ENCODE results near the gene TXNRD3. TPM values are rescaled to one million over a fixed set of nuclear protein-coding genes. Genes with fewer than 3 reads are reported as not detected.

TXNRD3 gene
- total RNA-seq, 6 experiments from 2014 or later: 6.8 to 8.4 (median 7.4) TPM

DNA sequence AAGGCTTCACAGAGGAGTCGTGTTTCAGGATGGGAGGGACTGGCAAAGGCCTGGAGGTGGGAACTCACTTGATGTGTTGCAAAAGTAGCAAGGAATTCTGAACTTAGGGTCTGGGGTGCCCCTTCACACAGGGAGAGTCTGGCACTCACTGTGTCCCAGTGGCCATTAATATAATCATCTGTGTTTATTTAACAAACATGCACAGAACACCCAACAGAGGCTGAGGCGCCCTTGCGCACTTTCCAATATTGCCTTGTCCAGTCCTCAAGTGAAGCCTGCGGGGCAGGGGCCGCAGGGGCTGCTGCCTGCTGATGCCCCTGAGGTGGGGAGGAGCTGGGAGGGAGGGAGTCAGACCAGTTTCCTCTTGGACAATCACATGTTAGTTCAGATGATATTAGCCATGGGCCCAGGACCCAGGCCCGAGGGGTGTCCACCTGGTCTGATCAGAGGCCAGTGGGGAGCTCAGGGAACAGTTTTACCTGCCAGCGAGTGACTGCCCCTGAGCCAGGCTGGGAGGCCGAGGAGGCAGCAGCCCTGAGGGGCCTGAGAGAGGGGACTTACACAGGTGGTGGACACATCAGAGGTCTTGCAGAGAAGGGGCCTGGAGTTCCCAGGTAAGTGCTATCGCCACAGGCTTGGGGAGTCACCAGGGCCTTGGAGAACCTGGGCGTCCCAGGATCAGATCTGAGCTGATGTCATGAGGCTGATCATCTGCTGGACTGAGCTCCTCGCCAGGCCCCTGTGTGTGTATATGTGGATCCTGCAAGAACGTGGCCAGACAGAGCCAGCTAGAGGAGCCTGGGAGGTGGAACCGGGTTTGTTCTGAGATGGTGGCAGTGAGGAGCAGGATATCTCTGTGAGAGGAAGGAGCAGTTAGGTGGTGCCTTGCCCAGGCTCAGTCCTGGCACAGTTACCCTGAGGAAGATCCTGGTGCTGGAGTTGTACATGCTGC lies 13.8 kb upstream of the TXNRD3 start:
- no peak for DNase-seq
- H3K27me3 Mint-ChIP-seq (ENCODE audit: insufficient read depth): peaks cover 22% of the 10 kb centered on the region
- no peak overlapping the region for H3K4me3 Mint-ChIP-seq
- H3K36me3 Mint-ChIP-seq (ENCODE audit: low read depth): no peaks in the 10 kb centered on the region; the same call in 1 of the 2 replicates
- no peaks in the 10 kb centered on the region for H3K4me1 Mint-ChIP-seq (ENCODE audit: low read depth)
- TF ChIP-seq, protein P1, sequence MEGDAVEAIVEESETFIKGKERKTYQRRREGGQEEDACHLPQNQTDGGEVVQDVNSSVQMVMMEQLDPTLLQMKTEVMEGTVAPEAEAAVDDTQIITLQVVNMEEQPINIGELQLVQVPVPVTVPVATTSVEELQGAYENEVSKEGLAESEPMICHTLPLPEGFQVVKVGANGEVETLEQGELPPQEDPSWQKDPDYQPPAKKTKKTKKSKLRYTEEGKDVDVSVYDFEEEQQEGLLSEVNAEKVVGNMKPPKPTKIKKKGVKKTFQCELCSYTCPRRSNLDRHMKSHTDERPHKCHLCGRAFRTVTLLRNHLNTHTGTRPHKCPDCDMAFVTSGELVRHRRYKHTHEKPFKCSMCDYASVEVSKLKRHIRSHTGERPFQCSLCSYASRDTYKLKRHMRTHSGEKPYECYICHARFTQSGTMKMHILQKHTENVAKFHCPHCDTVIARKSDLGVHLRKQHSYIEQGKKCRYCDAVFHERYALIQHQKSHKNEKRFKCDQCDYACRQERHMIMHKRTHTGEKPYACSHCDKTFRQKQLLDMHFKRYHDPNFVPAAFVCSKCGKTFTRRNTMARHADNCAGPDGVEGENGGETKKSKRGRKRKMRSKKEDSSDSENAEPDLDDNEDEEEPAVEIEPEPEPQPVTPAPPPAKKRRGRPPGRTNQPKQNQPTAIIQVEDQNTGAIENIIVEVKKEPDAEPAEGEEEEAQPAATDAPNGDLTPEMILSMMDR (IDR thresholded peaks at IDR 0.05): no peak
- peaks cover under 1% of the 10 kb centered on the region; the same call in 1 of the 2 replicates for H3K9me3 Mint-ChIP-seq
- H3K27ac Mint-ChIP-seq: no peak overlapping the region

DNA sequence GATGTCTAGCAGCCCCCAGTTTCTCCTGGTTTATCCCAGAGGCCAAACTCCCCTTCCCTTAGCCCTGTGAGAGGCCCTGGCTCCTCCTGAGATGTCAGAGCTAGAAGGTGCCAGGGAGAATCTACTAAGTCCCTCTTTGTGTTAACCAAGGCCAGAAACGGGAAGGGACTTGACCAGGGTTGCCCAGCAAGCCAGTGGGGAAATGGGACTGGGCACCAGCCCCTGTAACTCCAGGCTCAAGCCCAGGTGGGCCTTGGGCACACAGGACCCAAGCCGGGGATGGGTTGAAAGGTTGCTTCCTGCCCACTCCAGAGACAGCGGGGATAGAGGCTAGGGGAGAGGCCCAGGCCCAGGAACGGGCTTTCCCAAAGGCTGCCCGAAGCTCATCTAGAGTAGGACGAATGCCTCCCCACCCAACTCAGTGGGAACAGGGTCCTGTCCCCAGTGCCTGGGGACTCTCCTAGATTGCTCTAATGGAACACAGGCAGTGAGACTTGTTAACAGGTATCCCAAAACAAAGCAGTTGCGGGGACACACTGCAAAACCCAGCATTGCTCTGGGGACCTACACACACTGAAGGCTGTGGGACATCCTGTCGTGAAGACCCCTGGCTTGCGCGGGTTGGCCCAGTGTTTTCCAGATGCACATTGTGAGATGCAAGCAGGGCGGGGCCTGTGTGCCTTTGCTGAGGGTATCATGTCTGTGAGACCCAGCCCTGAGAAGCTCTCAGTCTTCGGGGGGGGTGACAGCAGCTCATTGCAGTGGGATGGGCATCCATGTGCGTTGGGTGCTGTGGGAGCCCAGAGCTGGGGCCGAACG lies 12.9 kb upstream of the TXNRD3 start:
- no peaks in the 10 kb centered on the region for H3K4me1 Mint-ChIP-seq (ENCODE audit: low read depth)
- H3K27ac Mint-ChIP-seq: no peak overlapping the region
- H3K9me3 Mint-ChIP-seq: no peaks in the 10 kb centered on the region
- peaks cover 24% of the 10 kb centered on the region for H3K27me3 Mint-ChIP-seq (ENCODE audit: insufficient read depth)
- TF ChIP-seq, protein P1 (IDR thresholded peaks at IDR 0.05): no peak
- H3K4me3 Mint-ChIP-seq: no peak overlapping the region
- DNase-seq: no peak
- no peaks in the 10 kb centered on the region for H3K36me3 Mint-ChIP-seq (ENCODE audit: low read depth)

DNA sequence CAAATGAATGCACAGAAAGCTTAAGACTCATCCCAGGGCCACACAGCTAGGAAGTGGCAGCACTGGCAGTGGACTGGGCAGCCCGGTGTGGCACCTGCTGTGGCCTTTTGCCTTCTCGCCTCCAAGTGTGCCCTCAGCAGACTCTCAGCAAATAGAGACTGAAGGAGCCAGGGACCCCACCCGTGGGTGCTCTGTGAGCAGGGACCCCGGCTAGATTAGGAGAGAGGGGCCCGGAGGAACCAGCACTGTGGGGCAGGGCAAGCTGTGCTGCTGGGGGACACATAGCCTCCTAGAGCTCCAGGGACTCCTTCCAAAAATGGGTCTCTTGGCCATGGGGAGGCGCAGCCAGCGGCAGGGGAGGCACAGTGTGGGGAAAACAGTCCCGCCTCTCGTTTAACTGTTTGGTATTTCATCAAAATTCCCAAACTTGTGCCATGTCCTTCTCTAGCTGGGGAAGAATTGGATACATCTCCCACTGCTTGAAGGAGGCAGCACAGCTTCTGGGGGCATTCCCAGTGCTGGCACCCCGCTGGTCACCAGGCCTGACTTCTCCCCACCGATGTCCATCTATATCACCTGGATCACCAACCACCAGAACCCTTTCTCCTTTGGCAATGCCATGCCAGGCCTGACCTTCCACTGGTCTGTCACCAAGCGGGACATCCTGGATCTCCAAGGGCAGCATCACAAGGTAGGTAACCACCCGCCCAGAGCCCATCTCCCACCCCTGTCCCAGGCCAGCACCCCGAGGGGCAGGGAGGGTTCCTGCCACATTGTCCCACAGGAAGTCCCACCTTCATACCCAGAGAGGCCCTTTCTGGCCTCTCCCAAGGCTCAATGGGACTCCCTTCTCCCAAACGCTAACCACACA lies 12.0 kb upstream of the TXNRD3 start:
- no peak for DNase-seq
- TF ChIP-seq, protein P1 (IDR thresholded peaks at IDR 0.05): no peak
- no peak overlapping the region for H3K27ac Mint-ChIP-seq
- H3K27me3 Mint-ChIP-seq (ENCODE audit: insufficient read depth): peaks cover 32% of the 10 kb centered on the region
- no peak overlapping the region for H3K4me3 Mint-ChIP-seq
- H3K36me3 Mint-ChIP-seq (ENCODE audit: low read depth): no peaks in the 10 kb centered on the region
- H3K9me3 Mint-ChIP-seq: no peaks in the 10 kb centered on the region
- H3K4me1 Mint-ChIP-seq (ENCODE audit: low read depth): no peaks in the 10 kb centered on the region

DNA sequence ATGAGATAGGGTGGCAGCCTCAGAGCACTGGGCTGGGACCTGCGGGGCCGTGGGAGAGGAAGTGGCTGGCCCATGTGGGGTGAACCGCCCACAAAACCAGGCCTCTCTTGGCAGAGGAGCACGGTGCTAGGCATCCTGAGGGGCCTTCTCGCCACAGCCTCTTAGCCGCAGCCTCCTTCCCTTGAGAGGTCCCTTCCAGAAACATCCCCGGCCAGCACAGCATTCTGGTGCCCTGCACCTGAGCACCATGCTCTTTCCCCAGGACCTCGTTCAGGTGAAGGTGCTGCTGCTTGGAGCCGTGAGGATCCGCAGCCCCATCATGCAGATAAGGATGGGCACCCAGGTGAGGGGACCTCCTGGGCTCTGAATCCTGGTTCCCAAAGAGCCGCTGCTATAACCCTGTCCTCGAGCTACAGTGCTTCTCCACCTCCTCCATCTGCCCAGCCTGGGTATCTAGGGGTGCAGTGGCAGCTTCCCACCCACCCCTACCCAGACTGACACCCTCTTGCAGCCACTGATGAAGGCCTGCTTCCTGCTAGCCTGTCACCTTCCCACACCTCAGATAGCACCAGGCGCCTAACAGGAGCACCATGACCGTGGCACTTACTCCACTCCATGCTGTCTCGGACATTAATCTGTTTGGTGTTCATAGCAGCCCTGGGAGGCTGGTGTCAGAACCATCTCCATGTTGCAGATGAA lies 11.2 kb upstream of the TXNRD3 start:
- Mint-ChIP-seq H3K27me3 (ENCODE audit: insufficient read depth) (peaks cover 38% of the 10 kb centered on the region), H3K36me3 (ENCODE audit: low read depth) (peaks cover 4% of the 10 kb centered on the region; the same call in 1 of the 2 replicates), H3K4me1 (ENCODE audit: low read depth) (no peaks in the 10 kb centered on the region), H3K9me3 (peaks cover 5% of the 10 kb centered on the region), H3K27ac (no peak overlapping the region), H3K4me3 (no peak overlapping the region)
- TF ChIP-seq, protein P1 (IDR thresholded peaks at IDR 0.05): no peak
- no peak for DNase-seq
